ENCODE results near the gene PSG5.
"Not testable (repeated sequence)": the region's sequence is repeated elsewhere in the genome, so short reads cannot be mapped to it uniquely, and the experiment has no call there.

The PSG5 gene

DNA sequence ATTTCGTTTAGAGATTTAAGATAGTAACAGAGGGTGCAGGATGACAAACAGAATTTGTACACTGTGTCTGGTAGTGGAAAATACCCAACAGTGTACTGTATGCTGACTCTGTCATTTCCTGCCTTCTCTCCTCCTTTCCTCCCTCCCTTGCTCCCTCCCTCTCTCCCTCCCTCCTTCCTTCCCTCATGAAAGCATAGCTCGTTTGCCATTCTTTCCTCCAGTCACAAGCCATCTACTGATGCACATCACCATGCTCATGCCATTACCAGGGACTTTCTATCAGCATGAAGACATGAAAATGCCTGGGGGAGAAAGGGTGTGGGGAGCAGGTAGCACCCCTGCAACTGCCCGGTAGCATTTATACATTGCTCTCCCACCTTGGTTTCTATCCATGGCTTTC, 66.8 kb downstream of the PSG5 start:
- not testable (repeated sequence) for FAIRE-seq; DNase-seq (ENCODE audit: extremely low spot score, insufficient read length, low read depth)
